Measurements from ENCODE around the gene VENTX.
A peak's percentile ranks its signal among the peaks of the same experiment; 100 is the strongest.

The VENTX gene

DNA sequence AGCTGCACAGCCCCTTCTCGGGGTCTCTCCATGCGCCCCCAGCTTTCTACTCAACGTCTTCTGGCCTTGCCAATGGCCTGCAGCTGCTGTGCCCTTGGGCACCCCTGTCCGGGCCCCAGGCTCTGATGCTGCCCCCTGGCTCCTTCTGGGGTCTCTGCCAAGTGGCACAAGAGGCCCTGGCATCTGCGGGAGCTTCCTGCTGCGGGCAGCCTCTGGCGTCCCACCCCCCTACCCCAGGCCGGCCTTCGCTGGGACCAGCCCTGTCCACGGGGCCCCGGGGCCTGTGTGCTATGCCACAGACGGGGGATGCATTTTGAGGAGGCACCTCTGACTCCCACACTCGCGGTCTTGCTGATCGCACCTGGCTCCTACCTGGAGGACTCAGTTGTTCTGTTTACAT, 2.3 kb downstream of the VENTX start:
- no peak for DNase-seq

- no peak for DNase-seq
Observed at GRCh38 chr10:133241501-133242205, 4.0 kb downstream of the VENTX start.

- DNase-seq, result no peak
Observed at GRCh38 chr10:133242611-133243356, 5.1 kb downstream of the VENTX start.

GRCh38 chr10:133243593-133243992, 5.9 kb downstream of the VENTX start:
- no peak for DNase-seq

- no peak for DNase-seq
Observed at GRCh38 chr10:133245439-133246235, 8.0 kb downstream of the VENTX start.

- DNase-seq, result no peak
Observed at GRCh38 chr10:133246236-133246626, 8.6 kb downstream of the VENTX start.

- DNase-seq, result no peak
Observed at GRCh38 chr10:133247681-133248333, 10.2 kb downstream of the VENTX start.

GRCh38 chr10:133248334-133248715, 10.7 kb downstream of the VENTX start:
- no peak for DNase-seq

DNA sequence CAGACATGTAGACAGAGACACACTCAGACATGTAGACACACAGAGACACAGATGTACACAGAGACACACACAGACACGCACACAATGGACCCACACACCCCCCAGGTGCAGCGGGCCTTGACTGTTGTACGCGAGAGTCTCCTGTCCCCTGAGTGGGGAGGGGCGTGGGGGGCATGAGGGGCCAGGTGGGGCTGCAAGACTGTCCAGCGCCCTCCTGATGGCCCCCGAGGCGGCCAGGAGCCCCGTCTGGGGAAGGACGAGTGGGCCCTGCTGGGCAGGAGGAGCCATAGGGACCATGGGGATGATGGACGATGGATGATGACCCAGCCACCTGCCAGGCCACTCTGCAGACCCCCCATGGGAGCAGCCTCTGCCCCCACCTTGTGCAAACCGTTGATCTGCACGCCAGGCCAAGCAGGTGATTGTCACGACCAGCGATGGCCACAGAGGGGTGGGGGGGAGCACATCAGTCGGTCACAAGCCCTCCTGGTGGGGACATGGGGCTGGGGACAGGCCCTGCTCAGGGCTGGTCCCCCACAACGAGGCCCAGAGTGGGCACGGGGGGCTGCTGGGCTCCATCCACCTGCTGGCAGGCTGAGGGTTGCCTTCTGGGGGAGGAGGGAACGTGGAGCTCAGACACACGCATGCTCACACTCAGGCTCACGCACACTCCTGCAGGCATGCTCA, 11.6 kb downstream of the VENTX start:
- no peak for DNase-seq

DNA sequence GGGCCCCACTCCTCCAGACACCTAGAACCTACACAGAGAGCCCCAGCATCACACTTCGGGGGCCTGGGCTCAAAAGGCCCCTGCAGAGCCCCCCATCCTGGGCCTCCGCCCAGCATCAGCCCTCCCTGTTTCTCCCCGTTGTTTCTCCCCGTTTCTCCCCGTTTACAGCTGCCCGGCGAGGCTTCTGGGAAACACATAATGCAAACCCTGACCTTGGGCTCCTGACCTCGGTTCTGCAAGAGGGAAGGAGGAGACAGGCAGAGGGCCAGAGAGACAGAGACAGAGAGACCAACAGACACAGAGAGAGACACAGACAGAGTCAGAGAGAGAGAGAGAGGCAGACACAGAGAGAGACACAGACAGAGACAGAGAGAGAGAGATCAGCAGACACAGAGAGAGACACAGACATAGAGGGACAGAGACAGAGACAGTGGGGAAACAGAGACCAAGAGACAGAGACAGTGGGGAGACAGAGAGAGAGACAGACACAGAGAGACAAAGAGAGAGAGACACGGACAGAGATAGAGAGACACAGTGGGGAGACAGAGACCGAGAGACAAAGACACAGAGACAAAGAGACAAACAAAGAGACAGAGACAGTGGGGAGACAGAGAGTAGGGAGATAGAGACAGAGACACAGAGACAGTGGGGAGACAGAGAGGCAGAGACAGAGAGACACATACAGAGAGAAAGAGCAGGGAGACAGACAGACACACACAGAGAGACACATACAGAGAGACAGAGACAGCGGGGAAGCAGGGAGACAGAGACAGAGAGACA, 12.5 kb downstream of the VENTX start:
- no peak for DNase-seq

DNA sequence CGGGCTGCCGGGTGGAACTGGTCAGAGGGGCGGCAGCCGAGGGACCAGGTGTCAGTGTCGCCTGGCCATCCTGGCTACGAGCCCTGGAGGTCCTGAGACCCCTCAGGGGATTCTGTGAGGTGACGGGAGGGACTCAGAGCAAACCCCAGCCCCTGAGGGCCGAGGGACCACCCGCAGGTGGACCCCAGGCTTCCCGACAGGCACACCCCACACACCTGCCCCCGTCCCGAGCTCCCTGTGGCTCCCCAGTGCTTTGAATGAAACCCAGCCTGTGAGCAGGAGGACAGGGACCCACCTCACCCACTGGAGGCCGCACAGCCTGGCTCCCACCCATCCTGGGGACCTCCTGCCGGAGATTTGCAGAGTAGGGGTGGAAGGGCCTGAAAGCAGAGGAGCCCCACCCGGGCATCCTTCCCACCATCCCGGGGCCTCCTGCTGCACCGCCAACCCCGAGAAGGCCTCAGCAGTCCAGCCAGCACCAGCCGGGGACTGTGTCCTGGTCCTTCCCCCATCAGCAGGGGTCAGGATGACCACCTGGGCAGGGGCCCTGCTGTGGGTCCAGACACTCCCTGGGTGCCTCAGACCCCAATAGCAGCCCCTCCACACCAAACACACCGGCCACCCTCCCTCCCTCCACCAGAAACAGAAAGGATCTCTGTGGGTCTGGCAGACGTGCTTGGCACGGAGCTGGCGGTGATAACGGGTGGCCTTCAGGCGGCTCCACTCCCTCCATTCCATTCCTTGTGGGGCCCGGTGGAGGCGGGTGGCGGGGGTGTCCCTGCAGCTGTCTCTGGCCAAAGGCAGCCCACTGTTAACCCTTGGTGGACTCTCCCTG, 13.9 kb downstream of the VENTX start:
- no peak for DNase-seq

GRCh38 chr10:133252223-133252552, 14.5 kb downstream of the VENTX start:
- DNase-seq, result no peak

GRCh38 chr10:133253361-133253955, 15.8 kb downstream of the VENTX start:
- DNase-seq, result no peak

GRCh38 chr10:133254421-133255120, 16.9 kb downstream of the VENTX start:
- no peak for DNase-seq

- no peak for DNase-seq
Observed at GRCh38 chr10:133255323-133255722, 17.7 kb downstream of the VENTX start.

GRCh38 chr10:133257489-133258065, 19.9 kb downstream of the VENTX start:
- no peak for DNase-seq

DNA sequence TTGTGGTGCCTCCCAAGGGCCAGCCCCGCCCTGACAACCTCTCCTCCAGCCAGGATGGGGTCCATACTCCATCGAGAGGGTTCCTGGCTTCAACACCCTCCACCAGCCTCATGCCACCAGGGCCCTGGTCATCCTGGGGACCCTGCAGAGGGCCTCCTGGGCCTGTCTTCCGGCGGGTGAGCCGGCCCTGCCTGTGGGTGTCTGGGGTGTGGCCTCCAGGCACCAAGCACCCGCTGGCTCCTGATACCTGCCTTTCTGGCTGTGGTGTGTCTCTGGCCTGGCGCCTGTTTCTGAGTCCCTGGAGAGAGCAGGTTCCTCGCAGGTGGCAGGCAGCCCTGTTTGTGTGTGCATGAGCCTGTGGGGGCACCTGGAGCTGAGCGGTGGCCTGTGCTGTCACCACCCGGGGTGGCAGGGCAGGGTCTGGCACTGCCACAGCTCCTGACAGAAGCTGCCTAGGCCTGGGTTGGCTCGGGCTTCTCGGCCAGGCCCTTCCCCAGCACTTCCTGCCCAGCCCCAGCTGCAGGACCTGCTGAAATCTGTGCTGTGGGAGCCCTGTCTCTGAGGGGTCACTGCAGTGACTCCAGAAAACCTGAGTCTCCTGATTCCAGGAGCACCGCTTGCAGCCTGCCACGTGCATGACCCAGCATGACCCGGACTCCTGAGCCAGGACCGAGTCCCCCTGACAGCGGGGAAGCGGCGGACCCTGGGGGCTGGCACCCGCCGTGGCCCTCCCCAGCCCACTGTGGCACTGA, 20.6 kb downstream of the VENTX start:
- DNase-seq, result peak; percentile 32

- DNase-seq, result peak; percentile 75
Observed at GRCh38 chr10:133258818-133259601, 21.4 kb downstream of the VENTX start.
